T47D (cell line): ENCODE measurements around the gene CEP104.

Source experiments
- DNase-seq, 2 experiments: peaks; one replicate each; pipeline versions ENCODE4 v3.0.0 to v3.0.0-alpha.2; 2011 to 2012; ENCODE audit warnings: low read depth in 1 of 2, low spot score in 1 of 2
- JUND ChIP-seq: IDR thresholded peaks from 2 replicates; pipeline ENCODE4 v1.6.1; 2012; ENCODE audit warnings: low read depth
- in situ Hi-C: cut with HindIII; loops from 2 replicates; pipeline ENCODE4 v1.10.0; 2016; ENCODE audit warnings: low sequenced_read_pairs, low pct_unique_long_range_greater_than_20kb

The CEP104 gene

DNA sequence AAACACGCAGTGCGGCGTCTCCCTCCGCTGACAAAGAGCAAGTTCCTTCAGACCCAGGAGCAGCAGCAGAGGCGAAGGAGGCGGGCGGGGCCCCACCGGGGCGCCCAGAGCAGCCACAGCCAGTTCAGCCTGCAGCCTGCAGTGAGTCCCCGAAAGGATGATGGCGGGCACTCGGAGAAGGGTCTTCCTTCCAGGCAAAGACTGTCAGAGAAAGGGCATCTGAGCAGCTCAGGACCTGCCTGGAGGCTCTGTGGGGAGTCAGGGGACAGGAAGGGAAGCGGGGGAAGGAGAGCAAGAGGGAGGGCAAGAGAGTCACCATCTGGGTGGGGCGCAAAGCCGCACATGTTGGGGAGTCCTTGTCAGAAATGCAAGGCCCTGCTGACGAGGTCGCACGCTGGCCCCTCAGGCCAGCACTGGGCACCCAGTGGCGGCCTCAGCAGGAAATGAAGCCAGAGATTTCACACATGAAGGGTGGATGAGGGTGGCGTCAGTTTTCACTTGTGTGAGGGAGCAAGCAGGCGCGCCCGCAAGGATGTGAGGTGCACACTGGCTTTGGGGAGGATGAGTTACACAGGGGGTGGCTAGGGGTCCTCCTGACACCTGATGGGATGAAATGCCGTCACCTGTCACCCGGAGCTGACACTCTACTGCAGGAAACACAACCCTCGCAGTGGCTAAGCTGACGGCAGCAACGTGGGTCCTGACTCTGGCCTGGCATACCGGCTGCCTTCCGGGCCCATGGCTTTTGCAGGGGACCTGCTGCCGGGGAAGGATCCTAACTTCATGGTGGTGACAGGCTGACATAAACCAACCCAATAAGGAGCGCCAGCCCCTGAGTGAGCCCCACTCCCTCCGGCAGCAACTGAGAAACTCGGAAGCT, 67.3 kb downstream of the CEP104 start:
- in situ Hi-C loops, result no loop called here
- TF ChIP-seq JUND, result no peak
- no peak for DNase-seq

DNA sequence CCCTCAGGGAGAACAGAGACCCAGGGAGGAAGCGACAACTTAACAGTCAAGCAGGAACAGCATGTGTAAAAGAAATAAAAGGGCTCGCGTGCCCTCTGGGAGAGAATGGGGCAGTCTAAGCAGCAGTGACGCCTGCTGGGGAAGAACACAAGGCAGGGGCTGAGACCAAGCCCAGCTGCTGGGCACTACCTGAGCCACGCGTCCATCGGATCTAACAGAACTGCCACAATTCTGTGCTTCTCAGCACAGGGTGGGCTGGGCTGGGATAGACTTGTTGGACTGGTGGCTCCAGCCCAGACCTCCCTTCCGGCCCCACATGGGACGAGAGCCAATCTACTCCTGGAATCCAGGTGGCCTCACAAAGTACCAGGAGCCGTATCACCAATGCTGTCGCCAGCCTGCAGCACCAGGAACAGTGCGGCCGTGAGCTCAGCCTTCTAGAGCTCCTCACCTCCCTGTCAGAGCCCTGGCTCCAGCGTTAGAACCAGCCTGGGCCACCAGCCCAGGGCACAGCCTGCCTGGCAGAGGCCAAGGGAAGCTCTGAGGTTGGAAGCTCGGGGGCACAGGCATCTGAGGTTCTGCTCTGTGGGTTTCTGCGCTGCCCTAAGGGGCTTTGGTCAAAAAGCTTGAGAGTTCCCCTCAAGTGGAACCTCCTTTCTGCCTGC, 68.1 kb downstream of the CEP104 start:
- in situ Hi-C loops, result no loop called here
- no peak for DNase-seq
- TF ChIP-seq JUND, result no peak

DNA sequence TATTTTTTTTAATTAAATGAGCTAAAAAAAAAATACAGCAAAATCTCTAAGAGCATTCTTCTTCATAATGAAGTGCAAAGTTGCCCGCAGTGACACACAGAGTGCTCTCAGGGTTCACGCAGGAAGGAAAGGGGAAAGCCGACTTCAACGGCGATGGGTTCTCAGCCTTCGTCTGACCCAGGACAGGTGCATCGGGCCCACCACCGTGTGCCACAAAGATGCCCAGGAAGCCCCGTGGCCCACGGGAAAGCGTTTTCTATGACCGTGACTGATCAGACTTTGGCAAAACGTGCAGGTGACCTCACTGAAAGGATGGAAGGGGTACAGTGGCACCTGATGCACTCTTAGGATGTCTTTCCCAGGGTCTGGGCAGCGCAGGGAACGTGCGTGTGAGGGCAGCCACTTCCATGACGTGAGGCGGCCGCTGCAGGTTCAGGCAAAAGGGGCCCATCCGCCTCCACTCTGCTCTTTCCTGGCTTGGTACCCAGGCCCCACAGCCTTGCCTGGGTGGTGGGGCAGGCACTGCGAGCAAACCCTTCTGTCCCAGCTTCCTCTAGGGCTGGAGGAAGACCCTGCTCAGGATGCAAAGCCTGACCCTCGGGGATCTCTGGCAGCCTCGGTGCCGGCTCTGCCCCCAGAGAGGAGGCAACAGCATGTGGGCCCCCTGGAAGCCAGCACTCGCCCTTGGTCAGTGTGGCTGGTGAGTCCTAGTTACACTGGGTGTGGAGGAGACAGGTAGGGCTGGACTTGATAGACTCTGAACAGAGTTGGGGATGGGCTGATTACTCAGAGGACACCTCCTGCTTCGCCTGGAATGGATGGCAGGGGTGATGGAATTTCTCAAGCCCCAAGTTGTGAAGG, 69.0 kb downstream of the CEP104 start:
- no peak for DNase-seq
- no peak for TF ChIP-seq JUND
- in situ Hi-C loops, result no loop called here

DNA sequence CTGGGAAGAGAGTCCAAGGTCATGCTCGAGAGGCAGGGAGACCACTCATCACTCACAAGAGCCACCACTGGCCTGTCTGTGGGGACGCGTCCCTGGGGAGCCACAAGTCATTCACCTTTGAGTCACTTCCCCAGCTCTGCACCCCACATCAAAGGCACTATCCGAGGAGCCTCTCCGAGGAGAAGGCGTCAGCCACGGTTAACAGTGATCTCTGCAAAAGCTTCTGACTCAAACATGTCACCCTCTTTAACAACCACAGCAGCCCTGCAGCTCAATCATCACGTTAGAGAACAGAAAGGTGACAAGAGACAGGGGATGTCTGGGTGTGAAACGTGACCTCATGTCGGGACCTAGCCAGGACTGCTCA, 69.7 kb downstream of the CEP104 start:
- no peak for DNase-seq
- in situ Hi-C loops, result no loop called here
- no peak for TF ChIP-seq JUND

DNA sequence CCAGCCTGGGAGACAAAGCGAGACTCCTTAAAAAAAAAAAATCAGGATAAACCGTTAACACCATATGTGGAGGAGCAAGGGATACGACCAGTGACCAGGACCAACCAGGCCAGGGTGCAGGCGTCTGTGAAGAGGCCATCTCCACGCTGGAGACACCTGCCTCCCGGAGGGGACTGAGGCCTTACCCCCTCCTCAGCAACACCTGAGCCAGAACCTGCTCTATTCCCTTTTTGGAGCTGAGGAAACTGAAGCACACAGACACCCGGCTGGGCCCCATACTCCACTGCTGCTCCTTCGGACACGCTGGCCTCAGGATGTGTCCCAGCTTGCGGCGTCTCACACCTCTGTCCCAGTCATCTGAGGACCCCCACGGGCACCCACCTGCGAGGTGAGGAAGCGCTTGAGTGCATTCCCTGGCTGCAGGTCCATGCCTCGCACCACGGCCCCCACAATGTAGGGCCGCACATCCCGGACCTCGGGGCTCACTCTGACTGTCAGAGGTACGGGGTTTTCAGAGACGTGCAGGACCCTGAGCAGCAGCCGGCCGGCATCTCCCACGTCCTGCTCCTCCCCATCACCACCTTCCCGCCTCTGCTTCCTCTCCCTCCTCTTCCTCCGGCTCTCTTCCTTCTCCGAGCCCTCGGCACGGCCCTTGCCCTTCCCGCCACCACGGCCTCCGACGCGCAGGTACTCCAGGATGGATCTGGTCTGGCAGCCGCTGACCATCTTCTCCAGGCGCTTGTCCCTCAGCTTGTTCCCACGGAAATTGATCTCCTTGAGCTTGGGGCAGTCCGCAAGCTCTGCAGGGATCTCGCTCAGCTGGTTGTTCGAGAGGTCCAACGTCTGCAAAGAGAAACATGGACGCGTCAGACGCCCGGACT, 70.3 kb downstream of the CEP104 start:
- in situ Hi-C loops, result no loop called here
- no peak for DNase-seq
- no peak for TF ChIP-seq JUND

DNA sequence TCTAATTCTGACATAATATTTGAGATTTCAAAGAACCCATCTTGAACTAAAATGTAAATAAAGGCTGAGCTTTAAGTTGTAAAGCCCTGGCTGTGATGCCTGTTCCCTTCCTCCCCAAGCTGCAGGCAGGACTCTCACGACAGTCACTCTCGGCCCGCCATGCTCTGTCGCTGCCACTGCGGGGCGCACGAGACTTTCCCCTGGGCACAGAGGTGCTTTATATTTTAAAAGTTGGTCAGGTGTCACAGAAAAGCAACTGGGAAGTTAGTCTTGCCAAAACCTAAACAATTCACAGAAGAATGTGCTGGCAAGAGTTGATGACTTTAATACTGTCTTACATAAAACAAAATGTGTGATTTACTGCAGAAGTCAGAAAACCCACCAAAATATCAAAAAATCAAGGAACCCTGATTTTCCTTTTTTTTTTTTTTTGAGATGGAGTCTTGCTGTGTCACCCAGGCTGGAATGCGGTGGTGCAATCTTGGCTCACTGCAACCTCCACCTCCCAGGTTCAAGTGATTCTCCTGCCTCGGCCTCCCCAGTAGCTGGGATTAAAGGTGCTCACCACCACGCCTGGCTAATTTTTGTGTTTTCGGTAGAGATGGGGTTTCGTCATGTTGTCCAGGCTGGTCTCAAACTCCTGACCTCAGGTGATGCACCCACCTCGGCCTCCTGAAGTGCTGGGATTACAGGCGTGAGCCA, 71.4 kb downstream of the CEP104 start:
- DNase-seq, result no peak
- in situ Hi-C loops, result no loop called here
- no peak for TF ChIP-seq JUND

DNA sequence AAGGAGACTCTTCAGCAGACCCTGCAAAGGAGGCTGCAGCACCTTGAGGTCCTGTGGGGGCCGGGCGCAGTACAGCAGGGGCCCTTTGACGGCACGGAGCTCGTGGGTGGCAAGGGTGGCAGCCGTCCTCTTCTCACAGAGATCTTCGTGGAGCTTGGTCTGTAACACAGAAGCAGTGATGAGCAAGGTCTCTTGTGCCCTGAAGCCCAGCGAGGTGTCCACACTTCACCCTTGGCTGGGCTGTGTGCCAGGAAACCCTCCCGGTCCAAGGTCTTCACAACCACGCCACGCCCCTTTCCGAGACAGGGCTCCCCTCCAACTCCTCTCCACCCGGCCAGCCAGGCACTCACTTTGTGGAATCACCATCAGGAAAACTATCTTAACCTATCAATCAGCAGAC, 72.0 kb downstream of the CEP104 start:
- TF ChIP-seq JUND, result no peak
- in situ Hi-C loops, result no loop called here
- no peak for DNase-seq

DNA sequence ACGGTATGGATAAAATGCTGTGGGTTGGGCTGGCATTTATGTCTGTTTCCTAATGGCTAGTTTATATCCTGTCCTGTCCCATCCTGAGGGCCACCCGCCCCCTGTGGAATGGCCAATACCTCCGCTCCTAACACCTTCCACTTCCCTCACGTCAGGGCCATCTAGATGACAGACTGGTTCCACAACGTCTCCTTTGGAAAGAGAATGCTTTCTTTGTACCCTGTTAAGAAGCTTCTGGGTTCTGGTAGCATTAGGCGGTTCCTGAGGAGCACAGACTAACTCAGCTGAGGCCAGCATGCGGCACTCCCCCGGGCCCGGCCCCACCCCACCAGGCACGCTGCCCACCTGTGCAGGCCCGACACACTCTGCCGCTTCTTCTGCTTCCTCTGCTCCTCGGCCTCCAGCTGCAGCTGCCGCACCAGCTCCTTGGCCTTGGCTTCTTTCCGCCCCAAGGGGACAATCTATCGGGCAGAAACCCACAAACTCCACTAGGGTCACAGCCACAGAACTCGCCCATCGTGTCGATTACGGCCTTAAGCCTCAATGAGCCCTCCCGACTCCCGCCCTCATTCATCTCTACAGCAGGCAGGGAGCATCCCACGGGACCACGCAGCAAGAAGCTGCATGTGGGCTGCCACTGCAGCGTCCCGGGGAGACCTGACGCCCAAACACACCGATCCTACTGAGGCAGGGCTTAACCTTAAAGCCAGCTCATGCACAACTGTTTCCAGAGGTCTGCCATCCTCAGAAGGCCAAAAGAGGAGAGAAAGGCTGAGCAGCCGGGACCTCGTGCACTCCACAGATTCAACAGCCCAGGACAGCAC, 73.1 kb downstream of the CEP104 start:
- TF ChIP-seq JUND, result no peak
- DNase-seq, result no peak
- in situ Hi-C loops, result no loop called here

DNA sequence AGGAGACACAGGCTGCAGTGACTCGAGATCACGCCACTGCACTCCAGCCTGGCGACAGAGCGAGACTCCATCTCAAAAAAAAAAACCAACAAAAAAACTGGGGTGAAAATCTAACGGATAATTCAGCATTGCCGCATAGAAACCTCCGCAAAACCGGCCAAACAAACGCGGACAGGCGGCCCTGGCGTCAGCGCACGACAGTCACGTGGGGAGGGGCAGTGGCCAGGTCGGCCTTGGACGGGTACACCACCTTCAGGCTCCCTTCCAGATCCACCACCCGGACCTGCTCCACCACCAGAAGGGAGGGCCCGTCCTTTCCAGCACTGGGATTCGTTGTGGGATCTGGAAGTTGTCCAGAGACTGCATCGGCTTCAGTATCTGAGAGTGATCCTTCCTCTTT, 76.1 kb downstream of the CEP104 start:
- TF ChIP-seq JUND, result no peak
- no peak for DNase-seq
- in situ Hi-C loops, result no loop called here

DNA sequence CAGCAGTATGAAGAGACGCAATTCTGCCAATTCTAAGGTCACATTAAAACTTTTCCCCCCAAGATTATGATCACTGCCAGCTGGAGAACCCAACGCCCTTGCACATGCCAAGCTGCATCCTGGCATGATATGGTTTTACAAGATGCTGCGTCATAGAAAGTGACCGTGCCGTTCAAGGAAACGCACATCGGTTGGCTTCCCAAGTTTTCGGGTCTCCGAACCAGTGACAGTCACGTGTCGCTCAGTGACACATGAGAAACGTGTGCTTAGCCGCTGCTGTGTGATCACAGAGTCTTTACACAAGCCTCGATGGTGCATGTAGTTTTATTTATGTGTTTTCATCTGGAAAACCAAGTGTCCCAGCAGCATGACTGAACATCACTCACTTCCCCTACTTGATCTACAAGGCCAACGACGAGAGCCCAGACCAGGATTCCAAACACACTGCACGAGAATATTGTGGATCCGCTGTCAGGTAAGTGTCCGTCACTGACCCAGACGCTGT, 77.0 kb downstream of the CEP104 start:
- in situ Hi-C loops, result no loop called here
- DNase-seq, result no peak
- no peak for TF ChIP-seq JUND
